Measurements from ENCODE around the gene PARD3B. TPM values are rescaled to one million over a fixed set of nuclear protein-coding genes. Genes with fewer than 3 reads are reported as not detected.

Gene PARD3B
- total and polyA plus RNA-seq, 4 donors = 6.8 to 50.9 (median 22.5) TPM

DNA sequence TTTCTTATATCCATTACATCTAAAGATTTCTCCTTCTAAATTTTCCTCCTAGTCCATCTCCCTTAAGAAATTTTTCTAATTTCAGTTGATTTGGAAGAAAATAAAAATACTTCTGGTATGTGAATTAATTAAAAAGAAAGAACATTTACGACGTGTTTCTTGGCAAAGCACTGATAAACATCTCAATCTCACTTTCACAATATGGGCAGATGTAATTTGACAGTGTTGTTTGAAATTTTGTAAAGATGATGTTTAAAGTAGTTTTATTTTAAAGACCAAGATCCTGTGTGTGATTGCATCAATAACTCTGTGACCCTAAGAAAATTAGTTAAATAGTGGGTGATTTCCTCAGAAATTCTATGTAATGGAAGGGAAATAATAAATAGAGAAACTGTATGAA is 510.0 kb downstream of the PARD3B start:
- H3K36me3 ChIP-seq (ENCODE audit: control insufficient read depth in 1 of 2, insufficient read depth in 2 of 2, low read length in 1 of 2) = no peaks in the 10 kb centered on the region
- no peak overlapping the region for H3K27ac ChIP-seq (ENCODE audit: low read depth in 1 of 2, low read length in 2 of 2)
- DNase-seq = no peak
- H3K4me1 ChIP-seq (ENCODE audit: control insufficient read depth in 1 of 2, insufficient read depth in 2 of 2, low read length in 2 of 2) = peaks cover 0 to 3% of the 10 kb centered on the region in 2 donors
- H3K4me3 ChIP-seq (ENCODE audit: low read length in 2 of 2) = no peak overlapping the region
- H3K27me3 ChIP-seq (ENCODE audit: control insufficient read depth in 1 of 2, insufficient read depth in 2 of 2, low read length in 1 of 2) = no peaks in the 10 kb centered on the region
- intact Hi-C loops (cut with DNase I) = no loop called here
- no peak for ATAC-seq (ENCODE audit: low FRiP score)
- no peaks in the 10 kb centered on the region for H3K9me3 ChIP-seq (ENCODE audit: control insufficient read depth, low read length)
- WGBS, 2 donors = 88 to 93% methylated on average over 2 of the region's 2 CpGs

DNA sequence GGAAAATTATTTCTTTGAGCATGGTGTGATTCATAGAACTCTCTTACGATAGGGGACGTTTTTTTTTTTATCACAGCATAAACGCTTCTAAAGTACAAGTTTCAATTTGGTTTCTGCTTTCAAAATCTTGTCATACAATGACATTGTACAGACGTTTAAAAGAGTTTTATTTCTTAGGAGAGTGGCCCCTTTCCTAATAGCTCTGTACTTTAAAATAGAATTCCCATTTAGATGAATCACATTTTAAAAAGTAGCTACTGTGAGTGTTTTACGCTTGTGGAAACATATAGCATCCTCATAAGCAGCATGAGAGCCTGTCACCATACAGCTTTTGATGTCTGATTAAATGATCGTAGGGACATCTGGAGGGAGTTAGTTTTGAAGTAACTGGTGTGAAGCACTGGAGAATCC is 510.9 kb downstream of the PARD3B start:
- Histone ChIP-seq H3K9me3 (ENCODE audit: control insufficient read depth, low read length) (no peaks in the 10 kb centered on the region), H3K36me3 (ENCODE audit: control insufficient read depth in 1 of 2, insufficient read depth in 2 of 2, low read length in 1 of 2) (no peaks in the 10 kb centered on the region), H3K4me1 (ENCODE audit: control insufficient read depth in 1 of 2, insufficient read depth in 2 of 2, low read length in 2 of 2) (peaks cover 0 to 3% of the 10 kb centered on the region in 2 donors), H3K4me3 (ENCODE audit: low read length in 2 of 2) (peak overlapping the region in 1 of 2 donors; percentile 41), H3K27ac (ENCODE audit: low read depth in 1 of 2, low read length in 2 of 2) (no peak overlapping the region), H3K27me3 (ENCODE audit: control insufficient read depth in 1 of 2, insufficient read depth in 2 of 2, low read length in 1 of 2) (no peaks in the 10 kb centered on the region)
- no peak for DNase-seq
- no peak for ATAC-seq (ENCODE audit: low FRiP score)
- 24 to 34% methylated on average over 6 of the region's 6 CpGs for WGBS, 2 donors
- intact Hi-C loops (cut with DNase I) = no loop called here

DNA sequence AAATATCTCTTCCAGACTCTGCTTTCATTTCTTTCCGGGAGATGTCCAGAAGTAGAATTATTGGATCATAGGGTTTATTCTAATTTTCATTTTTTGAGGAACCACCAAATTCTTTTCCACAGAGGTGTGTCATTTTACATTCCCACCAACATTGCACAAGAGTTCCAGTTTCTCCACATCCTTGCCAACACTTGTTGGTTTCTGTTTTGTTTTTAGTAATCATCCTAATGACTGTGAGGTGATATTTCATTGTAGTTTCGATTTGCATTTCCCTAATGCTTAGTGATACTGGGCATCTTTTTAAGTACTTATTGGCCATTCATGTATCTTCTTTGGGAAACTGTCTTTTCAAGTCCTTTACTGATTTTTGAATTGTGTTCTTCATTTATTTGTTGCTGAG is 513.1 kb downstream of the PARD3B start:
- 95 to 96% methylated on average over 2 of the region's 2 CpGs for WGBS, 2 donors
- Histone ChIP-seq H3K36me3 (ENCODE audit: control insufficient read depth in 1 of 2, insufficient read depth in 2 of 2, low read length in 1 of 2) (no peaks in the 10 kb centered on the region), H3K4me3 (ENCODE audit: low read length in 2 of 2) (no peak overlapping the region), H3K27ac (ENCODE audit: low read depth in 1 of 2, low read length in 2 of 2) (no peak overlapping the region), H3K9me3 (ENCODE audit: control insufficient read depth, low read length) (no peaks in the 10 kb centered on the region), H3K4me1 (ENCODE audit: control insufficient read depth in 1 of 2, insufficient read depth in 2 of 2, low read length in 2 of 2) (peaks cover 0 to 3% of the 10 kb centered on the region in 2 donors), H3K27me3 (ENCODE audit: control insufficient read depth in 1 of 2, insufficient read depth in 2 of 2, low read length in 1 of 2) (no peaks in the 10 kb centered on the region)
- intact Hi-C loops (cut with DNase I) = no loop called here
- ATAC-seq (ENCODE audit: low FRiP score) = no peak
- no peak for DNase-seq

DNA sequence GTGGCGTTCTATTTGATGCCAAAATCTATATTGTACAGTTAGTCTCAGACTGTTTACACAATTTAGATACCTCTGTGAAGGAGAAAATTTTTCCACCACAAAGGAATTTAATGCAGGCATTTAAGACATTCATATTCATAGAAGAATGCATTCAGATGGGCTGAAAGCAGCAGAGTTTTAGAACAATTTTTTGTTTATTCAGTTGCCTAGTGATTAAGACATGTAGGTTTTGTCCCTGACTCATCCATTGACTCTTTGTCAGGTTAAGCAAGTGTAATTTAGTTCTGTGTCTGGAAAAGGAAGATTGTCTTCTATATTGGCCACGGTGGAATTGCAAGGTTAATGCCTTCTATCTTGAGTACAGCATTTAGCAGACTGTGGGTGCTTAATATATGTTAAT is 515.0 kb downstream of the PARD3B start:
- H3K4me1 ChIP-seq (ENCODE audit: control insufficient read depth in 1 of 2, insufficient read depth in 2 of 2, low read length in 2 of 2) = peaks cover 0 to 3% of the 10 kb centered on the region in 2 donors
- no peaks in the 10 kb centered on the region for H3K27me3 ChIP-seq (ENCODE audit: control insufficient read depth in 1 of 2, insufficient read depth in 2 of 2, low read length in 1 of 2)
- H3K36me3 ChIP-seq (ENCODE audit: control insufficient read depth in 1 of 2, insufficient read depth in 2 of 2, low read length in 1 of 2) = no peaks in the 10 kb centered on the region
- DNase-seq = no peak
- no peak overlapping the region for H3K4me3 ChIP-seq (ENCODE audit: low read length in 2 of 2)
- H3K27ac ChIP-seq (ENCODE audit: low read depth in 1 of 2, low read length in 2 of 2) = no peak overlapping the region
- no peak for ATAC-seq (ENCODE audit: low FRiP score)
- intact Hi-C loops (cut with DNase I) = no loop called here
- H3K9me3 ChIP-seq (ENCODE audit: control insufficient read depth, low read length) = no peaks in the 10 kb centered on the region
- WGBS, 2 donors = 80 to 82% methylated on average over 2 of the region's 2 CpGs

DNA sequence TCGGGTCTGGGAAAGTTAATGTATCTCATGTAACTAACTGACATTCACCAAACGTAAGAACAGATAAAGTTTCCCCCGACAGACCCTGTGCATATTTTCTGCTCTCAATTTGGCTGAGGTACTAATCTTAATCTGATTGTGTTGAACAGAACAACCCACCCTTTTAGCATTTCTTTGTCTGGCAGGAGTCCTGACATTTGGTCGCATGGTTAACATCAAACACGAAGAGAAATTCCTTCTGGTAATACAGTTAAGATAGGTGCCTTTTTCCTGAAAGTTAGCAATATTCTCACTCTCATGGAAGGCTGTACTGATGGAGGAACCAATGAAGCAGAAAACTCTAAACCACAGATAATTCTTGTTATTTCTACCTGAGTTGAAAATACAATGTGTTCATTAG is 520.8 kb downstream of the PARD3B start:
- ATAC-seq (ENCODE audit: low FRiP score) (no peak), DNase-seq (no peak)
- H3K4me3 ChIP-seq (ENCODE audit: low read length in 2 of 2) = no peak overlapping the region
- H3K9me3 ChIP-seq (ENCODE audit: control insufficient read depth, low read length) = no peaks in the 10 kb centered on the region
- intact Hi-C loops (cut with DNase I) = no loop called here
- no peak overlapping the region for H3K27ac ChIP-seq (ENCODE audit: low read depth in 1 of 2, low read length in 2 of 2)
- no peaks in the 10 kb centered on the region for H3K4me1 ChIP-seq (ENCODE audit: control insufficient read depth in 1 of 2, insufficient read depth in 2 of 2, low read length in 2 of 2)
- no peaks in the 10 kb centered on the region for H3K27me3 ChIP-seq (ENCODE audit: control insufficient read depth in 1 of 2, insufficient read depth in 2 of 2, low read length in 1 of 2)
- 60 to 64% methylated on average over 5 of the region's 5 CpGs for WGBS, 2 donors
- no peaks in the 10 kb centered on the region for H3K36me3 ChIP-seq (ENCODE audit: control insufficient read depth in 1 of 2, insufficient read depth in 2 of 2, low read length in 1 of 2)

DNA sequence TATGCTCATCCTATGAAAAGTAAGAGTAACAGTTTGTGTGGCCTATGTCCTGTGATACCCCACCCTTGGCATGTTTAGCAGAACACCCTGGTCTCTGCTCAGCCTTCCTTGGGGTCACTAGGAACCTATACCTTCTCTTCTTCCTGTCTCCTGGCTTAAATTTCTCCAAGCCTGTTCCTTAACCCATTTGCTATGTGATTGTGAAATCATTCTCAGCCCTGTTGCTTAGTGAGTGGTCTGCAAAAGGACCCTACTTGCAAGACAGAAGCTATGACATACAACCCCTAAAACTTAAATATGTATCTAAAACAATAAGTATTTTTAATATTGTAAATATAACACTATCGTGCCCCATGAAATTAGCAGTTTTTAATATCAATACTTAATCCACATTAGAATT is 524.7 kb downstream of the PARD3B start:
- Histone ChIP-seq H3K27ac (ENCODE audit: low read depth in 1 of 2, low read length in 2 of 2) (no peak overlapping the region), H3K9me3 (ENCODE audit: control insufficient read depth, low read length) (no peaks in the 10 kb centered on the region), H3K27me3 (ENCODE audit: control insufficient read depth in 1 of 2, insufficient read depth in 2 of 2, low read length in 1 of 2) (no peaks in the 10 kb centered on the region), H3K4me1 (ENCODE audit: control insufficient read depth in 1 of 2, insufficient read depth in 2 of 2, low read length in 2 of 2) (no peaks in the 10 kb centered on the region), H3K4me3 (ENCODE audit: low read length in 2 of 2) (no peak overlapping the region), H3K36me3 (ENCODE audit: control insufficient read depth in 1 of 2, insufficient read depth in 2 of 2, low read length in 1 of 2) (no peaks in the 10 kb centered on the region)
- ATAC-seq (ENCODE audit: low FRiP score) = no peak
- WGBS, 2 donors = 87 to 94% methylated on average over 1 of the region's 1 CpG
- no peak for DNase-seq
- intact Hi-C loops (cut with DNase I) = no loop called here

DNA sequence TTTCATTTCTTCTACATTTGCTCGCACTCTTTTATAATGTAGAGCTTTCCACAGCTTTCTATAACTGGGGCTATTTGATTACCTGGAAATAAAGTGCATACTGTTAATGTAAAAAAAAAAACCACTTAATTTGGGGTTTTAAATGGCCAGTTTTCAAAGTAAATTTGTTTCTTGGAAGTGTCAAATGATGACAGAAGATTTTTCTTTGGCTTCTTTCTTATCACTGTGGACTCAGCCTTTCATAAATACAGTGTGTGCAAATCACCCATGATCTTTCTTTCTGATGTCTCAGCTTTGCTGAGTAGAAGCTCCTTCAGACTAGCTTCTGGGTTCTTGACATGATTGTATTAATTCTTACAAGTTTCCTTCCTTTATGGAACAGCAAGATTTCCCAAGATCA is 525.6 kb downstream of the PARD3B start:
- H3K9me3 ChIP-seq (ENCODE audit: control insufficient read depth, low read length) = no peaks in the 10 kb centered on the region
- H3K27ac ChIP-seq (ENCODE audit: low read depth in 1 of 2, low read length in 2 of 2) = no peak overlapping the region
- 98 to 99% methylated on average over 1 of the region's 1 CpG for WGBS, 2 donors
- H3K4me1 ChIP-seq (ENCODE audit: control insufficient read depth in 1 of 2, insufficient read depth in 2 of 2, low read length in 2 of 2) = no peaks in the 10 kb centered on the region
- intact Hi-C loops (cut with DNase I) = no loop called here
- ATAC-seq (ENCODE audit: low FRiP score) = no peak
- no peaks in the 10 kb centered on the region for H3K27me3 ChIP-seq (ENCODE audit: control insufficient read depth in 1 of 2, insufficient read depth in 2 of 2, low read length in 1 of 2)
- no peak for DNase-seq
- H3K36me3 ChIP-seq (ENCODE audit: control insufficient read depth in 1 of 2, insufficient read depth in 2 of 2, low read length in 1 of 2) = no peaks in the 10 kb centered on the region
- H3K4me3 ChIP-seq (ENCODE audit: low read length in 2 of 2) = no peak overlapping the region

DNA sequence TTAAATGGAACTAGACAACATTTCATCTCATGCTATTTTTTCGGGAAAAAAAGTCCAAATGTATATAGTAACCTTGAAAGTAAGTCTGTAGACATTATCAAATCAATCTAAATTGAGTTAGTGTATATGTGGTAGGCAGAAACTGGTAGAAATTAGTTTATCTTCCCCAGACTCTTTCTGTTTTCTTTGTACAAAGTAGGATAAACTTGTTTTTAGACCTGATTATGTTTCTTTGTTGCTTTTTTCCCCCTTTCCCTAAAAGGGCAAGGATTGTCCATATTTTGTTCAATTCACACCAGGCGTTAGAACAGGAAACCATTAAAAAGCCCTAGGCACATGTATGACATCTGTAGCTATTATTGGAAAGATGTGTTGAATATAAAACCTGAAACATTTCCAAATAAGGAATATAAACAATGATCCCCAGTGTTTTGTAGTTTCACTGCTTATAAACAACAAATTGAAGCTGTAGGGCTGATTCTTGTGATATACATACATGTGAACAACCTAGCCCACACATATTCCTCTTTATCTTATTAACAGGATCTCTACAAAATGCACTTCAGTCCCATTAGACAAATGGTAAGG is 528.3 kb downstream of the PARD3B start:
- Histone ChIP-seq H3K36me3 (ENCODE audit: control insufficient read depth in 1 of 2, insufficient read depth in 2 of 2, low read length in 1 of 2) (no peaks in the 10 kb centered on the region), H3K4me3 (ENCODE audit: low read length in 2 of 2) (no peak overlapping the region), H3K4me1 (ENCODE audit: control insufficient read depth in 1 of 2, insufficient read depth in 2 of 2, low read length in 2 of 2) (no peaks in the 10 kb centered on the region), H3K27ac (ENCODE audit: low read depth in 1 of 2, low read length in 2 of 2) (no peak overlapping the region), H3K9me3 (ENCODE audit: control insufficient read depth, low read length) (no peaks in the 10 kb centered on the region), H3K27me3 (ENCODE audit: control insufficient read depth in 1 of 2, insufficient read depth in 2 of 2, low read length in 1 of 2) (no peaks in the 10 kb centered on the region)
- DNase-seq (no peak), ATAC-seq (ENCODE audit: low FRiP score) (no peak)
- intact Hi-C loops (cut with DNase I) = no loop called here
- 92 to 94% methylated on average over 2 of the region's 2 CpGs for WGBS, 2 donors

DNA sequence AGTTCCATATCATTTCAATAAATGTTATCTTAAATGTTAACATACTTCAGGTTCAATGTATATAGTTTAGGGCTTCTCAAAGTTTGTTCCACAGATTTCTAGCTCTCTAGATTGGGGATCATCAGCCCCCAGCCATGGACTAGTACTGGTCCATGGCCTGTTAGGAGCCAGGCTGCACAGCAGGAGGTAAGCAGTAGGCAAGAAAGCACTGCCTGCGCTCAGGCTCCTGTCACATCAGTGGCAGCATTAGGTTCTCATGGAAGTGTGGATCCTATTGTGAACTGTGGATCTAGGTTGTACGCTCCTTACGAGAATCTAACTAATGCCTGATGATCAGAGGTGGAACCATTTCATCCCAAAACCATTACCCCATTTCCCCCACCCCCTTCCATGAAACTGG is 531.1 kb downstream of the PARD3B start:
- DNase-seq = no peak
- WGBS, 2 donors = 99 to 100% methylated on average over 3 of the region's 3 CpGs
- ATAC-seq (ENCODE audit: low FRiP score) = no peak
- Histone ChIP-seq H3K36me3 (ENCODE audit: control insufficient read depth in 1 of 2, insufficient read depth in 2 of 2, low read length in 1 of 2) (no peaks in the 10 kb centered on the region), H3K27me3 (ENCODE audit: control insufficient read depth in 1 of 2, insufficient read depth in 2 of 2, low read length in 1 of 2) (no peaks in the 10 kb centered on the region), H3K9me3 (ENCODE audit: control insufficient read depth, low read length) (no peaks in the 10 kb centered on the region), H3K4me1 (ENCODE audit: control insufficient read depth in 1 of 2, insufficient read depth in 2 of 2, low read length in 2 of 2) (no peaks in the 10 kb centered on the region), H3K27ac (ENCODE audit: low read depth in 1 of 2, low read length in 2 of 2) (no peak overlapping the region), H3K4me3 (ENCODE audit: low read length in 2 of 2) (no peak overlapping the region)
- intact Hi-C loops (cut with DNase I) = no loop called here

Measured in aorta (tissue), 5 donors.